ENCODE results near the gene ZNF79. TPM values are rescaled to one million over a fixed set of nuclear protein-coding genes. Genes with fewer than 3 reads are reported as not detected.
A peak's percentile ranks its signal among the peaks of the same experiment; 100 is the strongest.
"Not testable (repeated sequence)": the region's sequence is repeated elsewhere in the genome, so short reads cannot be mapped to it uniquely, and the experiment has no call there.

ZNF79 gene
- total RNA-seq, 1 donor from 2014 or later, result 6.5 TPM

- peak in 1 of 2 donors; percentile 24 for DNase-seq (ENCODE audit: low read depth in 2 of 2)
These were observed 31.3 kb downstream of the ZNF79 start for GRCh38 chr9:127455324-127455992.

DNA sequence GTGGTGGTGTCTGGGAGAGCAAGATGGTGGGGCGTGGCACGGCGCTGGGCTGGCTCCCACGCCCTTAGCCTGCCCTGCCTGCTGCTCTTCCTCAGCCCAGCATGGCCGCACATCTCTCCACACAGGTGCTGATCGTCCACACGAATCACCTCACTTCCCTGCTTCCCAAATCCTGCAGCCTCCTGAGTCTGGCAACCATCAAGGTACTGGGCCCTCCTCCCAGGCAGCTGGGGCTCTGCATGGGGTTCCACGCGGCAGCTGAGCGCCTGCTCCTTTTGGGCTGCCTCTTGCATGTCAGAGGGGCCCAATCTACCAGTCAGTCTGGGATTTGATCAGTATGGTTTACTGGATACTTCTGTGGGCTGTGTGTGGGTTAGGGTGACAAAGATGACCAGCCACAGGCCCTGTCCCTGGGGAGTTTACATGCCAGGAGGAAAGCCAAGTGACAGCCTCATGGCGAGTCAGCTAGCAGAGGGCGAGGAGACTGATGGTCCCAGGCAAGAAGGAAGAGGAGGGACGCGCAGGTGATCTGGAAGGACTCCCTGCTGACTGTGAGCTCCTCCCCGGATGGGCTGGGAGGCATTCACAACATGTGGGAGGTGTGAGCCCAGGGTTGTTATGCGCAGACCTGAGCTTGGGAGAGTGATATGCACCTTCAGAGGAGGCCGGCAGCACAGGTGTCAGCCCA lies 33.2 kb downstream of the ZNF79 start:
- DNase-seq (ENCODE audit: low read depth in 2 of 2), result no peak

- DNase-seq (ENCODE audit: low read depth in 2 of 2), result no peak
These were observed 34.7 kb downstream of the ZNF79 start for GRCh38 chr9:127458921-127459320.

GRCh38 chr9:127463382-127463781 lies 39.2 kb downstream of the ZNF79 start:
- no peak for DNase-seq (ENCODE audit: low read depth in 2 of 2)

DNA sequence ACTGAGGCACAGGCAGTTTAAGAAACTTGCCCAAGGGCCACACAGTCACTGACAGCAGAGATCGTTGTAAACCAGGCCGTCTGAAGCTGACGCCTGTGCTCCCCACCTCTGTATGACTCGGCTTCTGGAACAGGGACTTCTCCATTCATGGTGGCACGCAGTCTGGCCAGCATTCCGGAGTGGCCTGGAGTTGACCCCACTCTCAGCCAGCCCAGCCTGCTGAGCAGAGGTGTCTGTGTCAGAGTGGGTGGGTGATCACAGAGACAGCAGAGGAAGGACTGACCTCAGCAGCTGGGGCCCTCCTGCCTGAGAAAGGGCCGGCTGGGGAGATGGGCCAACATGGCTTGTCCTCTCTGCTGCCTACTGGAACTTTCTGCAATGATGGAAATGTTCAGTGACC lies 39.7 kb downstream of the ZNF79 start:
- no peak for DNase-seq (ENCODE audit: low read depth in 2 of 2)

DNA sequence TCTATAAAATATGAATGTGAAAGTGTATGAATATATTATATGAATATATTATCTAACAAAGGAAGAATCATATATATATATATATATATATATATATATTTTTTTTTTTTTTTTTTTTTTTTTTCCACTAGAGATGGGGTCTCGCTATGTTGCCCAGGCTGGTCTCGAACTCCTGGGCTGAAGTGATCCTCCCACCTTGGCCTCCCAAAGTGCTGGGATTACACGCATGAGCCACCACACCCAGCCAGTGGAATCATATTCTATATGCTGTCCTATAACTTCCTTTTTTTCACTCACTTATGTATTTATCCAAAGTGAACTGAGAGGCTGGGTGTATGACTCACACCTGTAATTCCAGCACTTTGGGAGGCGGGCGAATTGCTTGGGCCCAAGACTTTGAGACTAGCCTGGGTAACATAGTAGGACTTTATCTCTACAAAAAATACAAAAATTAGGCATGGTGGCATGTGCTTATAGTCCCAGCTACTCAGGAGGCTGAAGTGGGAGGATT lies 42.3 kb downstream of the ZNF79 start:
- DNase-seq (ENCODE audit: low read depth in 2 of 2), result not testable (repeated sequence)

- DNase-seq (ENCODE audit: low read depth in 2 of 2), result no peak
These were observed 43.4 kb downstream of the ZNF79 start for GRCh38 chr9:127467621-127468020.

DNA sequence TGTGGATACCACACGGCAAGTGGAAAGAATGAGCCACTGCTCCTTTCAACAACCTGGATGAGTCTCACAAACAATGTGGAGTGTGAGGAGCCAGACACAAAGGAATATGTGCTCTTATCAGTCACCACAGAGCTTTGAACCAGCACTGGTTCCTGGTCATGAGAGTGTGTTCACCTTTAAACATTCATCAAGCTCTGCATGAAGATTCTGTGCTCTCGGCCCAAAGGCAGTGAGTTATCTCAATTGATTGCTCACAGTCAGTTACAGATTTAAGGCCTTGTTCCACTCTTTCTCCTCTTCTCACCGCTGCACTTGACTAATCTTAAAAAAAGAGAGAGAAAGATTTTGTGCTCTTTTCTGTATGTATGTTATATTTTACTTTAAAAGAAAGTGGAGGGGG lies 46.5 kb downstream of the ZNF79 start:
- no peak for DNase-seq (ENCODE audit: low read depth in 2 of 2)

DNA sequence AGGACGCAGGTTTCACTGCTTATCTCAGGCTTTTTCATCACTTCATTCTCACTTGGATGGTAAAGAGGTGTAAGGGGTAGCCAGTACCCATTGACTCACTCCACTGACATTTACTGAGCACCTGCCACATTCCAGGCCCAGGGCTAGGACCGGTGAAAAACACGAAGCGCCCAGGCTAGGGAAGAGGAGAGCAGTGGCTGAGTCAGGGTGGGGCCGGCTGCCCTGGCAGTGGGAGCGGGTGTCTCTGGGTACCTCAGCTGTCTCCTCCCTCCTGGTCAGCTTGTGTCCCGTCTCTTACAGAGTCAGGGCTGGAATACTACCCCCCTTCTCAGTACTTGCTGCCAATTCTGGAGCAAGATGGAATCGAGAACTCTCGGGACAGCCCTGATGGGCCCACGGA lies 49.3 kb downstream of the ZNF79 start:
- DNase-seq (ENCODE audit: low read depth in 2 of 2), result no peak

DNA sequence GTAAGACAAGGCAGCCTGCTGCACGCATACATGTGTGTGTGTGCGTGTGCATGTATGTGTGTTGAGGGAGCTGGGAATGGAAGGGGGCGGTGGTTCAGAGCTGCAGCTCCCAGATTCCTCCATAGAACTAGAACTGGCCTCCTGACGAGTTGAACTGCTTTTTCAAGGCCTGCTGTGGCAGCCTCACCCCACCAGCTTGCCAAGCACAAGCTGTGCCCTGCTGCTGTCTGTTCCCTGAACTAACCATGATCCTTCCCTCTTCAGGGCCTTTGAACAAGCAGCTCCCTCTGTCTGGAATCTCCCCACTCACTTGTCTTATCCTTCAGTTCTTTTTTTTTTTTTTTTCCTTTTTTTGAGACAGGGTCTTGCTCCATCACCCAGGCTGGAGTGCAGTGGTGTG lies 49.8 kb downstream of the ZNF79 start:
- DNase-seq (ENCODE audit: low read depth in 2 of 2), result no peak

- no peak for DNase-seq (ENCODE audit: low read depth in 2 of 2)
These were observed 50.4 kb downstream of the ZNF79 start for GRCh38 chr9:127474592-127474991.

- no peak for DNase-seq (ENCODE audit: low read depth in 2 of 2)
These were observed 55.4 kb downstream of the ZNF79 start for GRCh38 chr9:127479507-127480081.

DNA sequence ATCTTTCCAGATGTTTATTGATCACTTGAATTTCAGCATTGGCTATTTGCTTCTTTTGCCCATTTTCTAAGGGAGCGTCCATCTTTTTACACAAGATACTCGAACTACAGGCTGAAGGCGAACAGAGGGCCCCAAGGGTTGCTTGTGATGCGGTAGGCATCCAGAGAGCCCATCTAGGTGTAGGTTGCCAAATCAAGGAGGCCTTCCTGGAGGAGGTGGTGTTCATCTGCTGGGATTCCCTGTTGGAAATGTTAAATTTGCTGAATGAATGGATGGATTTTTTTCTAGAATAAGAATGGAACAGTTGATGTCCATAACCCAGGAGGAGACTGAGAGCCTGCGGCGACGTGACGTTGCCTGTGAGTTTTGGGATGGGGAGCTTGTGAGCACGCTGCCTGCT lies 58.5 kb downstream of the ZNF79 start:
- DNase-seq (ENCODE audit: low read depth in 2 of 2), result no peak

DNA sequence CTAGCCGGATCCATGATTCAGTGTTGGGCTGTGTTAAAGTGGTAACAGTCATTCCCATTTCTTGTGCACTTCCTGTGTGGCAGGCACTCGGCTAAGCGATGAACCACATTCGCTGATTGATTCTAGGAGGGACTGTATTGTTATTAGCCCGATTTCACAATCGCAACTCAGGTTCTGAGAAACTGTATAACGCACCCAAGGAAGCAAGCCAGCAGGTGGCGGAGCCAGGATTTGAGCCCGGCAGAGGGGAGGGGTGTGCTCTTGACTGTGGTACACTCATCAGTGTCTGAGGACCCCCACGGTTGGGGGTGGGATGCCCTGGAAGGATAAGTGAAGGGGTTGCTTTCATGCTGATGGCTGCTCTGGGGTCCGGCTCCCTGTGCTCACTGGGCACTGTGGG lies 61.8 kb downstream of the ZNF79 start:
- DNase-seq (ENCODE audit: low read depth in 2 of 2), result no peak

DNA sequence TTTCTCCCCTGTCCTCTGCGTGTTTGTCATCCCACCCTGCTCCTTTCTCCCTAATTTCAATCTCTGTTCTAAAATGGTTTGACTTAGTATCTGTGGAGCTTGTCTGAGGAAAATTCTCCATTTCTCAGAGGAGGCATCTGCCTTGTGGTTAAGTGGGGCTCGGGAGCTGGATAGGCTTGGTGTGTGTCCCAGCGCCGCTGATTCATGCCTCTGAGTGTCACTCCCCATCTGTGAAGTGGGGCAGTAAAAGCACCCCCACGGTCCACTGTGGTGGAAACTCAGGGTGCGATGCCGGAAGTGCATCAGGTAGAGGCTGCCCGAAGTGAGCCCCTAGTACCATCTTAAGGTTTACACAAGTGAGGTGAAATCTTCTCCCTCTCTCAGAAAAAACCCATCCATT lies 64.8 kb downstream of the ZNF79 start:
- no peak for DNase-seq (ENCODE audit: low read depth in 2 of 2)

- DNase-seq (ENCODE audit: low read depth in 2 of 2), result no peak
These were observed 65.4 kb downstream of the ZNF79 start for GRCh38 chr9:127489471-127490115.

DNA sequence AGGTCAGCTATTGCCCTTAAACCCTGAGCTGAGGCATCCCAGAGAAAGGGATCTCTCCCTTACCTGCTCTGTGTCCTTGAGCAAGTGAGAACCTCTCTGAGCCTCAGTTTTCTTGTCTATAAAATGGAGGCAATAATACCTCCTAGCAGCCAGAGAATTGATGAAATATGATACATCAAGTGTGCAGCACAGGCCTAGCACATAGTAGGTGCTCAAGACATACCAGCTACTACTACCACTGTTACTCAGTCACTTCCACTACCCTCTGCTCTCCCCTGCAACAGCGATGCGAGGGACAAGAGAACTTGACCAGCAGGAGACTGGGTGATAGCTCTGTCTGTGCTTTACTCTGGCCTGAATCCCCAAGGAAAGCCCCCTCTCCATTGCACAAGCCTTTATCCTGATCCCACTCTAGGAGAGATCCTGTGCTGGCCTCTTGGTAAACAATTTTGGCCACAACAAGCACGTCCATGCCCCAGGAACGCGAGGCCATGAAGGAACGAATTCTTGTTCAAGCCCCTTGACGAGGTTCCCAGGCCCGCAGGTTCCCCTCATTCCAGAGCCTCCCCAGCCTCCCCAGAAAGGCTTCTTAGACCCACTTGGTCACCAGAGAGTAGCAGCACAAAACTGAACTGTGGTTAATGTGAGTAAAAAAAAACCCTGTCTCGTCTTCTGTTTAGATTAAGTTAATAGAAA lies 66.5 kb downstream of the ZNF79 start:
- DNase-seq (ENCODE audit: low read depth in 2 of 2), result no peak

DNA sequence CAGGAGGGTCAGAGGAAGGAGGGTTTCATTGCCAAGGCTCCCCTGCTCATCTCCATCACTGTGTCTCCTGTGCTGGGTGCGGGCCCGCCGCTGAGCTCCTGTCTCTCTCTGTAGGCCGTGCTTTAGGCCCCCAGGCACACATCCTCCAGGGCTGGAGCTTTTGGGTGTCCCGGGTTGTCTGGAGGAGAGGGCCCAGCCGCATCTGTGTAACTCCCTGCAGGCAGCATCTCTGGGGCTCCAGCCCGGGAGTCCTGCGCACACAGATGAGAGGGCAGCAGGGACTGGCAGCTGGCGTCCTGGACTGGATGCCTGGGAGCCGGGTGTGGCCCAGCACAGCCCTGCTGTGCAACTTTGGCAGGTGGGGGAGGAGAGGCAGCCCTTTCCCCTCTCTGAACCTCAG lies 67.3 kb downstream of the ZNF79 start:
- no peak for DNase-seq (ENCODE audit: low read depth in 2 of 2)

DNA sequence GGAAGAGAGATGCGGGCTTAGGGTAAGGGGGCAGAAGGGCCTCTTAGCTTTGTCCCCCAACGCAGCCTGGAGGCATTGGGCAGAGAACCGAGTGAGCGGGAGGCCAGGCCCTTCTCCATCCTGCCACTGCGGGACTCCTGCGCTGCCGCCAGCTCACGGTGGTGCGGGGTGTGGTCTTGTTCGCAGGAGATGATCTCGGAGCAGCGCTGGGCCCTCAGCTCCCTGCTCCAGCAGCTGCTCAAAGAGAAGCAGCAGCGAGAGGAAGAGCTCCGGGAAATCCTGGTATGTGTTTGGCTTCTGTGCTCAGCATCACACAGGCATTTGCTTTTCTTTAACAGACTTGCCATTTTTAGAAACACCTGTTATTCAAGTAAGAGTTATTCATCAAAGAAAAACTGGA lies 68.4 kb downstream of the ZNF79 start:
- DNase-seq (ENCODE audit: low read depth in 2 of 2), result no peak

DNA sequence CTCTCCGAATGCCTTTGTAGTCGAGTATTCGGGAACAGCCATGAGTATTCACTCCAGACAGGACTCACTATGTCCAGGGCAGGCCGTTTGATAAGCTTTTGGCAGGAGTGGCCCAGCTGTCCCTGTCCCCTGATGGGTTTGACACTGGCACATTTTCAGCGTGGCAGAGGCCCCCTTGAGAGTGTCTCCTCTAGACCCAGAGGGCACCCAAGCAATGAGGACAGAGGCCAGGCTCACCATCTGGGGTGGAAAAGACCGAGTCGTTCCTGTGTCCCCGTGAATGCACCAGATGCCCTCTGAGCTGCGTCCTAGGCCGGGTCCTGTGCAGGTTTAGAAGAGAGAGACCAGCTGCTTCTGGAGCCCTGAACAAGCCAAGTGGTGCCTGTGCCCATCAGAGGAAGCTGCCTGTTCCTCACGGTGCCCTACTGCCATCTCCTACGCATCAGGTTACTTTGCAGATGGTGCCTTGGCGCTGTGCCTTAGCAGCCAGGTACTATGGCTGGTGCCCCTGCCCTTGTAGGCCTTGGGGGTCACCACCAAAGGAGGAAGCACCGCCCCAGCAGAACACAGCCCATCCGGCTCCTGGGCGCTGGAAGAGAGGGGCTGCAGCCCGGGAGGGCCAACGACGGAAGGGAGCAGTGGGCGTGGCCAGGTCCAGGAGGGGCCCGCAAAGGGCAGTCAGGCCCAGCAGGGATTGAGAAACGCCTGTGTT lies 69.6 kb downstream of the ZNF79 start:
- DNase-seq (ENCODE audit: low read depth in 2 of 2), result no peak

- no peak for DNase-seq (ENCODE audit: low read depth in 2 of 2)
These were observed 70.1 kb downstream of the ZNF79 start for GRCh38 chr9:127494304-127494702.

All from dermis microvascular lymphatic vessel endothelial cell (primary cell).